GM21447 (cell line): ENCODE data around the gene NPIPA2.
"Not testable (repeated sequence)": the region's sequence is repeated elsewhere in the genome, so short reads cannot be mapped to it uniquely, and the experiment has no call there.

Experiments
- ATAC-seq: cut with Tn5 transposase; IDR thresholded peaks from one replicate; pipeline ENCODE4 v1.9.1; 2021; ENCODE audit not compliant: unreplicated experiment

The NPIPA2 gene

GRCh38 chr16:14742273-14743128, at the start of gene NPIPA2:
Gene NPIPA2 (plus strand): TSS chr16:14742533. CDS start chr16:14748066, 5,533 bp downstream.
- ATAC-seq: peak; percentile 98

DNA sequence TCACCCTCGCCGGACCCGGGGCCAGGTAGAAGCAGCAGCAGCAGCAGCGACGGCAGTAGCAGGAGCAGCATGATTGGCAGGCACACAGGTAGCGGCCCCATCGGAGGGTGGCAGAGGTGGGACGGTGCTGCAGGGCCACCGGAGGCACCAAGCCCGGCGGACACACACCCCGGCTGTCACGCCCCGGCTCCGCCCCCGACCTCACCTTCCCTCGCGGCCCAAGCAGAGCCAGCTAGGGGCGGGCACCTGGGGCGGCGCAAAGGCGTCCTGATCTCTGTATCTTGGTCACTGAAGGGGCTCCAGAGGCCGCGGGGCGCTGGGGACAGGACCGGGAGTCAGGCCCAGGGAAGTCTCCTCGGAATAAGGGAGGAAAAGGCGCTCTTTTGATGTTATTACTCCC, 48.2 kb upstream of the NPIPA2 start, which contains the start of gene PLA2G10:
PLA2G10 (minus strand) TSS at position 180 of the 400 bp plus-strand sequence; CDS start at position 101, 79 bp downstream.
- not testable (repeated sequence) for ATAC-seq

DNA sequence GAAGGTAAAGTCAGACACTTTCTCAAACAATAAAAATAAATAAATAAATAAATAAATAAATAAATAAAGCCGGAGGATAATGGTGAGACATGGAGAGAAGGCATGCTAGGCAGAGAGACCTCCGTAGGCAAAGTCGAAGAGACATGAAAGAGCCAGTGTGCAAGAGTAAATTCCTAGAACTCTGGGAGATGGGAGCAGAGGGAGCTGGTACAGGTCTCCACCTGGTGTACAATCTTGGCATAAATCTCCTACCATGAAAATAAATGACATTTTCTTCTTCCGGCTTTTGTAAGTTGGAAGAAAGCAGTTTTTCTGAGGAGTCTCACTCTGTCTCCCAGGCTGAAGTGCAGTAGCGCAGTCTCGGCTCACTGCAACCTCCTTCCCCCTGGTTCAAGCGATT, 40.5 kb upstream of the NPIPA2 start:
- not testable (repeated sequence) for ATAC-seq

DNA sequence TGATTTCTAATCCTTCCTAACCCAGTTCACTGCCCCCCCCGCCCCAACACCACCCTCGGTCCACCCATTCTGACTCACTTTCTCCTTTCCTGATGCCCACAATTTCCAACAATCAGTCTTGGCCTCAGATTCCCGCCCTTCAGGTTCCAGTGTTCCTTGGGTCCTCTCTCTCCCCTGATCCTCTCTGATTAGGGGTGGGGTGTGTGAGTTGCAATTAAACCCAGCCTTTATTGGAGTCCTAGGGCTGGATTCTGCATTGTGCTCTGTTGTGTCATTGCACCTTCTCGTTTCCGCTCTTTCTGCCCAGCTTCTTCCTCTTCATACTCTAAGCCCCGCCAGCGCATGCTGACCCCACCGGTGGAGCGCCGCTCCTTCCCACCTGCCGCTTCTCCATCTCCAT, 39.7 kb upstream of the NPIPA2 start:
- not testable (repeated sequence) for ATAC-seq

DNA sequence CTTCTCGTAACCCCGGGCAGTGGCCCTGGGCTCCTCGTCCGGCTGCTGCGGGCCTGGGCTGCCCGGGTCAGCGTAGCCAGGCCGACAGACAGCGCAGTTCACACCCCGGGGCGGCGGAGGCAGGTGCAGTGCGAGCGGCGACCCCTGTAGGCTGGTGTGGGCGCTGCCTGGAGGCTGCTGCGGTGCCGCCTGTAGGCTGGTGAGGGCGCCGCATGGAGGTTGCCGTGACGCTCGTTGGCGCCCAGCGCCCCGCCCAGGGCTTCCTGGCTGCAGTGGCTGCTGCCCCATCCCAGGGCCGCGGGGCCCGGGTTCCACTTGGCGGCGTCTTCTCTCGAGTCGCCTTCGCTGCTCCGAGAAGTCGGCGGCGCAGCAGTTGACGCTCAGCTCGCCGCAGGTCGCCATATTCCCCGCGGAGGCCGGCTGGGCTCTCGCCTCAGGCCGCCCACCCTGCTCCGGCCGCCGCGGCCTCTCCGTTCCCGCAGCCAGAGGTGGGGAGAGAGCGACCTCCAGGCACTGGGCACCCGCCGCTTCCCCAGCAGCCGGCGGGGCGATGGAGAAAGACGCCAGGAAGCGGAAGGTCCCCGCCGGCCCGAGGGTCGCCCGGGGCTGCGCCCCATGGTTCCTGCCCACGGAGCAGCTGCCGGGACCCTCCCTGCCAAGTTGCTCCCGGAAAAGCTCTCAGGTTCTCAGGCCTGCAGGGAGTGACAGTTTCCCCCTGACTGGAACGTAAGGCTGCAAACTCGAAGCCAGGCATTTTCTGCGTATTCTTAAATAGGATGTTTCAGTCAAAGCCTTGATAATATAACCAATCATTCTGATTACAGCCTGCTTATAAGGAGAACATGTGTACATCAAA, 38.9 kb upstream of the NPIPA2 start, which contains the start of gene NPIPA3:
NPIPA3 (plus strand) TSS at position 256 of the 856 bp plus-strand sequence. CDS start 5,533 bp downstream, outside the sequence.
- peak; percentile 92 for ATAC-seq

DNA sequence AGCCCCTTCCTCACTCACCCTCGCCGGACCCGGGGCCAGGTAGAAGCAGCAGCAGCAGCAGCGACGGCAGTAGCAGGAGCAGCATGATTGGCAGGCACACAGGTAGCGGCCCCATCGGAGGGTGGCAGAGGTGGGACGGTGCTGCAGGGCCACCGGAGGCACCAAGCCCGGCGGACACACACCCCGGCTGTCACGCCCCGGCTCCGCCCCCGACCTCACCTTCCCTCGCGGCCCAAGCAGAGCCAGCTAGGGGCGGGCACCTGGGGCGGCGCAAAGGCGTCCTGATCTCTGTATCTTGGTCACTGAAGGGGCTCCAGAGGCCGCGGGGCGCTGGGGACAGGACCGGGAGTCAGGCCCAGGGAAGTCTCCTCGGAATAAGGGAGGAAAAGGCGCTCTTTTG, 9.1 kb upstream of the NPIPA2 start:
- ATAC-seq: not testable (repeated sequence)

DNA sequence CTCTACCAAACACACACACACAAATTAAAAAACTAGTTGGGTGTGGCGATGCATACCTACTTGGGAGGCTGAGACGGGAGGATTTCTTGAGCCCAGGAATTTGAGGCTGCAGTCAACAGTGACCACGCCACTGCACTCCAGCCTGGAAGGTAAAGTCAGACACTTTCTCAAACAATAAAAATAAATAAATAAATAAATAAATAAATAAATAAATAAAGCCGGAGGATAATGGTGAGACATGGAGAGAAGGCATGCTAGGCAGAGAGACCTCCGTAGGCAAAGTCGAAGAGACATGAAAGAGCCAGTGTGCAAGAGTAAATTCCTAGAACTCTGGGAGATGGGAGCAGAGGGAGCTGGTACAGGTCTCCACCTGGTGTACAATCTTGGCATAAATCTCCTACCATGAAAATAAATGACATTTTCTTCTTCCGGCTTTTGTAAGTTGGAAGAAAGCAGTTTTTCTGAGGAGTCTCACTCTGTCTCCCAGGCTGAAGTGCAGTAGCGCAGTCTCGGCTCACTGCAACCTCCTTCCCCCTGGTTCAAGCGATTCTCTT, 1.4 kb upstream of the NPIPA2 start:
- ATAC-seq: not testable (repeated sequence)

GRCh38 chr16:14741794-14742193, 539 bp upstream of the NPIPA2 start:
- ATAC-seq: not testable (repeated sequence)

DNA sequence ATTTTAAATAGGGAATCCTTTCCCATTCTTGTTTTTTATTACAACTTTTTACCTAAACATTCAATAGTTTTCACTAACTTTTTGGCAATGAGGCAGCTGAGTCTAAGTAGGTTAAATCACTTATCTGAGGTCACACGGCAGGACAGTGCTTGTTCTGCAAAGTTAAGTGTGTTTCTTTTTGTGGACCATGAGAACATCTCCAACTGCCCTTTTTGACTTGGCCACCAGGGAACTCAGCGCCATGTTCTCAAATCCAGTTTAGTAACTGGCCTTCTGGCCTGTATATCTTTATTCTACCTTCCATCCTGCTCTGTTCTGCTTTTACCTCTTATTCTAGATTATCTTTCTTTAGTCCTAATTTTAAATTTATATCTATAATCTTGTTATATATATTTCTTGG, 31.3 kb downstream of the NPIPA2 start:
- ATAC-seq: not testable (repeated sequence)

DNA sequence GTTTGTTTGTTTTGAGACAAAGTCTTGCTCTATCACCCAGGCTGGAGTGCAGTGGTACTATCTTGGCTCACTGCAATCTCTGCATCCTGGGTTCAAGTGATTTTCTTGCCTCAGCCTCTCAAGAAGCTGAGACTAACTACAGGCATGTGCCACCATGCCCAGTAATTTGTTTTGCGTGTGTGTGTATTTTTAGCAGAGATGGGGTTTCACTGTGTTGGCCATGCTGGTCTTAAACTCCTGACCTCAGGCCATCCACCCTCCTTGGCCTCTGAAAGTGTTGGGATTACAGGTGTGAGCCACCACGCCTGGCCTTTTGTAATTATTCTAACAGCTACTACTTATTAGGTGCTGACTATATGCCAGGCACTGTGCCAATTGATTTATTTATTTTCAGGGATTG, 33.3 kb downstream of the NPIPA2 start:
- not testable (repeated sequence) for ATAC-seq

DNA sequence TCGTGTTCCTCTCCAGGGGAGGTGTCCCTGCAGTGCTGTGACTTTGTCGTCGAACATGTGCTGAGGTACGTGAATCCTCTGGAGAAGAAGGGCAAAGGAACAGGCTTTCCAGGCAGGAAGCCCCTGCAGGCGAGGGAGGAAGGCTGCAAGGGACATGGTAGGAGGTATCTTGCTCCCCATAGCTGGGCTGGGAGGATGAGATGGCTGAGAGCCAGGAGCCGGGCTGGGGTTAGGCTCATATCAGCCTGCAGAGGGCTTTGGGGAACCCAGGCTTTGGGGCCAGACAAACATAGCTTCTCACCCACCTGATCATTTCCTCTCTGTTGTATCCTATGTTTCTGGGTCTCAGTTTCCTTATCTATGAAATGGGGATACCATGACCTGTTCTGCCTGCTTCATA, 34.4 kb downstream of the NPIPA2 start:
- not testable (repeated sequence) for ATAC-seq

GRCh38 chr16:14779368-14779877, 37.1 kb downstream of the NPIPA2 start:
- ATAC-seq: not testable (repeated sequence)

GRCh38 chr16:14786180-14786579, 43.8 kb downstream of the NPIPA2 start:
- not testable (repeated sequence) for ATAC-seq

DNA sequence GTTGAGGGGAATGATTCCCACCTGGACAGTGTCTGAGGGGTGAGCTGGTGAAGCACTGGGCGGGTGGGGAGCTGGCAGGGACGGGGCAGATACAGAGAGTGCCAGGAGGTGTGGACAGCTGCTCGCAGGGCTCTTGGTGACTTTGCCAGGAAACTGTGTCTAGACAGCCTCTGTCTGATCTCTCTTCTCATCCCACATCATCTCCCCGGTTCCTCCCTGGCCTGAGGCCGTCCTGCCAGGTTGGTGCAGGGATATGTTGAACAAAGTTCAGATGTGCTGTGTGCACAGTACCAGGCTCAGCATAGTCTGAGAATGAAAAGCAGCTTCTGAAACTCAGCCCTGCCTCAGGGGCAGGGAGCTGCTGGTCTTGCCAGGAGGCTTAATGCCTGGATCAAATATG, 47.2 kb downstream of the NPIPA2 start:
- not testable (repeated sequence) for ATAC-seq

- ATAC-seq: not testable (repeated sequence)
Observed at GRCh38 chr16:14790320-14790956, 48.1 kb downstream of the NPIPA2 start.

GRCh38 chr16:14792914-14793313, 50.6 kb downstream of the NPIPA2 start:
- not testable (repeated sequence) for ATAC-seq

GRCh38 chr16:14797558-14797957, 55.2 kb downstream of the NPIPA2 start:
- not testable (repeated sequence) for ATAC-seq

- ATAC-seq: not testable (repeated sequence)
Observed at GRCh38 chr16:14803577-14803976, 61.2 kb downstream of the NPIPA2 start.

DNA sequence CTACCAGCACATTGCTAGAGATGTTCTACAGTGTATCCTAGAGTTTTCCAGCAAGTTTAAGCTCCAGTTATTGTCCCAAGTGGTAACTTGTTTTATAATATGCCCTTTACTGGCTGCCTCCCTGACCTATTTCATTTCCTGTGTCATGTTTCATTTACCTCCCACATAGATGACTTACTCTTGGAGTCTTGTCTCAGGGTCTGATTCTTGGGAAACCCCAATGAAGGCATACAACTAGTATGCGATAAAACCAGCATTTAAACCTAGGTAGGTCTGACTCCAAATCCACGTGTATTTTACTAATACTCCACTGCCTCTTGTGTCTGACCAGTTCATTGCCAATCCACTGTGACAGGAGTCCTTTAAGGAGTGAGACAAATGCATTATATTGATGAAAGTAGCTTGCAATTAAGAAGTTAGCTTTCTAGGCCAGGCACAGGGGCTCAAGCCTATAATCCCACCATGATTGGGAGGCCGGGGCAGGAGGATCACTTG, 64.9 kb downstream of the NPIPA2 start:
- ATAC-seq: not testable (repeated sequence)

- not testable (repeated sequence) for ATAC-seq
Observed at GRCh38 chr16:14813890-14814289, 71.6 kb downstream of the NPIPA2 start.
